Sigmoid colon (tissue), 7 donors: ENCODE results near the gene ABI3. TPM values are rescaled to one million over a fixed set of nuclear protein-coding genes. Genes with fewer than 3 reads are reported as not detected.
"Not testable (repeated sequence)": the region's sequence is repeated elsewhere in the genome, so short reads cannot be mapped to it uniquely, and the experiment has no call there.

Experiments
- DNase-seq: peaks from one replicate; pipeline ENCODE4 v3.0.0-alpha.2; 2019
- H3K27ac ChIP-seq, 4 donors: fragments of 200-600 bp; sonication (generic); one replicate each; pipeline ENCODE4 v1.5.1; 2016 to 2019; ENCODE audit warnings: mild to moderate bottlenecking in 1 of 4
- H3K27me3 ChIP-seq, 3 donors: fragments of 200-600 bp; sonication (generic); one replicate each; pipeline ENCODE4 v1.5.1; 2019; ENCODE audit warnings: mild to moderate bottlenecking in 1 of 3
- H3K36me3 ChIP-seq, 4 donors: fragments of 200-600 bp; sonication (generic); one replicate each; pipeline ENCODE4 v1.5.1; 2016 to 2019
- H3K4me1 ChIP-seq, 4 donors: fragments of 200-600 bp; sonication (generic); one replicate each; pipeline ENCODE4 v1.5.1; 2017 to 2019
- H3K4me3 ChIP-seq, 4 donors: fragments of 200-600 bp; sonication (generic); one replicate each; pipeline ENCODE4 v1.5.1; 2017 to 2019; ENCODE audit warnings: mild to moderate bottlenecking in 2 of 4, moderate library complexity in 1 of 4
- H3K9me3 ChIP-seq, 4 donors: fragments of 200-600 bp in 3 of 4; sonication (generic) in 3 of 4; one replicate each; pipeline versions ENCODE4 v1.5.1 to v1.6.1; 2013 to 2019
- EP300 ChIP-seq, 4 donors: sonication (generic); formaldehyde crosslinking; IDR thresholded peaks; one replicate each; pipeline ENCODE4 v1.6.1; 2017; ENCODE audit warnings: antibody characterized with exemption in 4 of 4
- POLR2A ChIP-seq, 2 donors: fragments of 450-650 bp; IDR thresholded peaks; one replicate each; pipeline ENCODE4 v1.6.1; 2016; ENCODE audit warnings: antibody characterized with exemption in 2 of 2, mild to moderate bottlenecking in 2 of 2, moderate library complexity in 2 of 2
- POLR2AphosphoS5 ChIP-seq, 4 donors: sonication (generic); formaldehyde crosslinking; IDR thresholded peaks; one replicate each; pipeline ENCODE4 v1.6.1; 2017; ENCODE audit warnings: antibody characterized with exemption in 4 of 4
- WGBS, 2 donors: extraction: QIAGEN DNeasy Blood & Tissue Kit; methylation state at CpG; one replicate each; pipeline ENCODE4 v1.1.7; 2013; 5-methylcytosine and 5-hydroxymethylcytosine counted together
- intact Hi-C: fragments of 100-400 bp; cut with DNase I; formaldehyde crosslinking; loops from one replicate; pipeline ENCODE4 v1.15.1; 2023
- polyA plus RNA-seq, 3 donors: library from polyadenylated mRNA; stranded (reverse); fragments of 200-250 nt; gene quantifications; one replicate each; pipeline ENCODE4 v1.2.3, GENCODE V29; 2013
- total RNA-seq, 4 donors: library from RNA; depleted of rRNA; stranded (reverse); fragments of >200 nt; gene quantifications; one replicate each; pipeline ENCODE4 v1.1.0, GENCODE V29; 2016
- TF ChIP-seq, protein P1 (sequence below), 4 experiments: fragments of 450-650 bp in 3 of 4; fragments of 200-600 bp in 1 of 4; IDR thresholded peaks; one replicate each; pipeline ENCODE4 v1.5.1; 2016 to 2019; ENCODE audit warnings: antibody characterized with exemption in 4 of 4, mild to moderate bottlenecking in 3 of 4, moderate library complexity in 2 of 4
- donor health status: healthy with polysubstance abuse.
- donor health status: Bipolar disorder and iron deficiency.
- donor health status: healthy.

ABI3 gene
- total and polyA plus RNA-seq, 7 donors, result 1.8 to 16.0 (median 7.1) TPM

DNA sequence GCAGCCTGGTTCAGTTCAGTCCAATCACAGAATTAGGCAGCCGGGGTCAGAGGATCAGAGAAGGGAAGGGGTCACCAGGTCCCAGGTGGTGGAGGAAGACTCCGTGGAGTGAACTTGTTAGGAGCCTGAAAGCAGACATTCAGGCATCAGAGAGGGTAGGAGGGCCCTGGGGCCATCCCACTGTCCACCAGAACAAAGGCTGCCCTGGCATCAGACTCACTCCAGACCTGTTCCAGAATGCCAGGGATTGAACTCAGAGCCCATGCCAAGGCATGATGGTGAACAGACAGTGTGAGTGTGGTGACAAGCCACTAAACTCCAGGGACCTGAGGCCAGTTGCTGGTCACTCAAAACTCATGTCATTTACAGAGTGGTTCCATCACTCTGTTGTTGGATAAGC lies 40.3 kb upstream of the ABI3 start:
- intact Hi-C loops, result no loop called here
- no peak for TF ChIP-seq EP300 (IDR thresholded peaks at IDR 0.05)
- no peak for TF ChIP-seq POLR2A (IDR thresholded peaks at IDR 0.05)
- TF ChIP-seq, protein P1, sequence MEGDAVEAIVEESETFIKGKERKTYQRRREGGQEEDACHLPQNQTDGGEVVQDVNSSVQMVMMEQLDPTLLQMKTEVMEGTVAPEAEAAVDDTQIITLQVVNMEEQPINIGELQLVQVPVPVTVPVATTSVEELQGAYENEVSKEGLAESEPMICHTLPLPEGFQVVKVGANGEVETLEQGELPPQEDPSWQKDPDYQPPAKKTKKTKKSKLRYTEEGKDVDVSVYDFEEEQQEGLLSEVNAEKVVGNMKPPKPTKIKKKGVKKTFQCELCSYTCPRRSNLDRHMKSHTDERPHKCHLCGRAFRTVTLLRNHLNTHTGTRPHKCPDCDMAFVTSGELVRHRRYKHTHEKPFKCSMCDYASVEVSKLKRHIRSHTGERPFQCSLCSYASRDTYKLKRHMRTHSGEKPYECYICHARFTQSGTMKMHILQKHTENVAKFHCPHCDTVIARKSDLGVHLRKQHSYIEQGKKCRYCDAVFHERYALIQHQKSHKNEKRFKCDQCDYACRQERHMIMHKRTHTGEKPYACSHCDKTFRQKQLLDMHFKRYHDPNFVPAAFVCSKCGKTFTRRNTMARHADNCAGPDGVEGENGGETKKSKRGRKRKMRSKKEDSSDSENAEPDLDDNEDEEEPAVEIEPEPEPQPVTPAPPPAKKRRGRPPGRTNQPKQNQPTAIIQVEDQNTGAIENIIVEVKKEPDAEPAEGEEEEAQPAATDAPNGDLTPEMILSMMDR (IDR thresholded peaks at IDR 0.05), result no peak
- no peak for TF ChIP-seq POLR2AphosphoS5 (IDR thresholded peaks at IDR 0.05)
- Histone ChIP-seq H3K9me3 (peaks cover 0 to 10% (median 3%) of the 10 kb centered on the region in 4 donors), H3K27me3 (peaks cover 0 to 47% (median 6%) of the 10 kb centered on the region in 3 donors), H3K4me3 (no peak overlapping the region), H3K27ac (no peak overlapping the region), H3K36me3 (no peaks in the 10 kb centered on the region), H3K4me1 (no peaks in the 10 kb centered on the region)
- WGBS, 2 donors, result 58 to 92% methylated on average over 2 of the region's 2 CpGs
- no peak for DNase-seq

DNA sequence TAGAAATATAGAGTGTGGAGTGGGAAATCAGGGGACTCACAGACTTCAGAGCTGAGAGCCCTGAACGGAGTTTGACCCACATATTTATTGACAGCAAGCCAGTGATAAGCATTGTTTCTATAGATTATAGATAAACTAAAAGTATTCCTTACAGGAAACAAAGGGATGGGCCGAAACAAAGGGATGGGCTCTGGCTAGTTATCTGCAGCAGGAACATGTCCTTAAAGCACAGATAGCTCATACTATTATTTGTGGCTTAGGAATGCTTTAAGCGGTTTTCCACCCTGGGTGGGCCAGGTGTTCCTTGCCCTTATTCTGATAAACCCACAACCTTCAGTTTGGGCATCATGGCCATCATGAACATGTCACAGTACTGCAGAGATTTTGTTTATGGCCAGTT lies 39.8 kb upstream of the ABI3 start:
- H3K27me3 ChIP-seq, result peaks cover 0 to 46% (median 6%) of the 10 kb centered on the region in 3 donors
- 88 to 91% methylated on average over 3 of the region's 3 CpGs for WGBS, 2 donors
- intact Hi-C loops, result not testable (repeated sequence)

GRCh38 chr17:49175978-49176377 lies 34.5 kb upstream of the ABI3 start:
- H3K4me3 ChIP-seq, H3K36me3 ChIP-seq, intact Hi-C loops, DNase-seq, H3K27ac ChIP-seq, H3K4me1 ChIP-seq, H3K27me3 ChIP-seq: not testable (repeated sequence)
- H3K9me3 ChIP-seq, result peaks cover 9 to 23% (median 18%) of the 10 kb centered on the region in 4 donors
- 89 to 93% methylated on average over 11 of the region's 11 CpGs for WGBS, 2 donors

More for the DNA sequence above, 39.8 kb upstream of the ABI3 start:
- H3K36me3 ChIP-seq, DNase-seq, H3K4me1 ChIP-seq, H3K27ac ChIP-seq, H3K4me3 ChIP-seq: not testable (repeated sequence)
- peaks cover 4 to 13% (median 8%) of the 10 kb centered on the region in 4 donors for H3K9me3 ChIP-seq

DNA sequence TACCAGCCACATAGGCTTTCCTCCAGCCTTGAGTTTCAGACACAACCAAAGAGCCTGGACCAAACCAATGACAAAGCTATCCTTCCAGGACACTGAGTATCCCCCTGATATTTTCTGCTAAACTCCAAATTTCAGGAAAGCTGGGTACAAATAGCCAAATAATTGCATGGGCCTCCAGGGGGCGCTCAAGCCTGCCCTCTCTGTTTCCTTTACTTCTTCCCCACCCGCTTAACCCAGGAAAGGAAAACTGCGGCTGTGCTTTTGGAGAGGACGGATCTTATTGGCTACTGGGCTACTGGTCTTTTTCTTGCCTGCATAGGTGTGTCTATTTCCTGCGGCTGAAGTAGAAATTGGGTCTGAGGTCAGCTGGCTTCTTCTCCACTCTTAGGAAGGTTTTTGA lies 30.2 kb upstream of the ABI3 start:
- no peaks in the 10 kb centered on the region for H3K27me3 ChIP-seq
- H3K27ac ChIP-seq, result no peak overlapping the region
- 10 to 11% methylated on average over 5 of the region's 5 CpGs for WGBS, 2 donors
- TF ChIP-seq, protein P1 (IDR thresholded peaks at IDR 0.05), result peak; percentile 39 to 65 (median 54)
- no peak for TF ChIP-seq POLR2AphosphoS5 (IDR thresholded peaks at IDR 0.05)
- no peaks in the 10 kb centered on the region for H3K4me1 ChIP-seq
- intact Hi-C loops, result loop anchor here (2.0 kb wide), 1 partner anchor 46 kb away; no protein-coding TSS in a partner anchor
- no peak overlapping the region for H3K4me3 ChIP-seq
- peaks cover 8 to 19% (median 13%) of the 10 kb centered on the region in 4 donors for H3K9me3 ChIP-seq
- DNase-seq, result peak; percentile 73
- H3K36me3 ChIP-seq, result no peaks in the 10 kb centered on the region

GRCh38 chr17:49180998-49181635 lies 29.4 kb upstream of the ABI3 start:
- TF ChIP-seq EP300 (IDR thresholded peaks at IDR 0.05), result no peak
- TF ChIP-seq, protein P1 (IDR thresholded peaks at IDR 0.05), result no peak
- no peak for TF ChIP-seq POLR2AphosphoS5 (IDR thresholded peaks at IDR 0.05)
- TF ChIP-seq POLR2A (IDR thresholded peaks at IDR 0.05), result no peak
- 82 to 86% methylated on average over 6 of the region's 6 CpGs for WGBS, 2 donors
- DNase-seq, result no peak
- Histone ChIP-seq H3K9me3 (peaks cover 0 to 11% (median 5%) of the 10 kb centered on the region in 4 donors), H3K36me3 (no peaks in the 10 kb centered on the region), H3K27ac (no peak overlapping the region), H3K27me3 (no peaks in the 10 kb centered on the region), H3K4me1 (no peaks in the 10 kb centered on the region), H3K4me3 (no peak overlapping the region)
- intact Hi-C loops, result loop anchor here (2.0 kb wide), 1 partner anchor 46 kb away; no protein-coding TSS in a partner anchor

- 88 to 89% methylated on average over 5 of the region's 5 CpGs for WGBS, 2 donors
- Histone ChIP-seq H3K4me1 (no peaks in the 10 kb centered on the region), H3K9me3 (no peaks in the 10 kb centered on the region), H3K27me3 (no peaks in the 10 kb centered on the region), H3K36me3 (no peaks in the 10 kb centered on the region), H3K27ac (no peak overlapping the region), H3K4me3 (no peak overlapping the region)
- intact Hi-C loops, result no loop called here
- DNase-seq, result no peak
- TF ChIP-seq EP300 (IDR thresholded peaks at IDR 0.05), result no peak
- no peak for TF ChIP-seq POLR2A (IDR thresholded peaks at IDR 0.05)
- TF ChIP-seq, protein P1 (IDR thresholded peaks at IDR 0.05), result no peak
- TF ChIP-seq POLR2AphosphoS5 (IDR thresholded peaks at IDR 0.05), result no peak
These were observed 27.2 kb upstream of the ABI3 start for GRCh38 chr17:49183341-49183740.
